Mucosa of stomach (tissue), 1 donor: ENCODE data around the gene PLEKHS1.
A peak's percentile ranks its signal among the peaks of the same experiment; 100 is the strongest.

Experiments
- H3K27me3 ChIP-seq: one replicate; pipeline ENCODE4 v1.7.0; 2013; ENCODE audit warnings: mild to moderate bottlenecking, low read length; ENCODE audit not compliant: control insufficient read depth, insufficient read depth
- H3K36me3 ChIP-seq: one replicate; pipeline ENCODE4 v1.7.0; 2013; ENCODE audit warnings: low read length; ENCODE audit not compliant: control insufficient read depth, insufficient read depth
- H3K4me1 ChIP-seq: one replicate; pipeline ENCODE4 v1.7.0; 2013; ENCODE audit warnings: mild to moderate bottlenecking, low read length; ENCODE audit not compliant: control insufficient read depth, insufficient read depth
- H3K4me3 ChIP-seq: one replicate; pipeline ENCODE4 v1.7.0; 2013; ENCODE audit warnings: low read length
- H3K9ac ChIP-seq: one replicate; pipeline ENCODE4 v1.7.0; 2013; ENCODE audit warnings: mild to moderate bottlenecking, low read length, moderate library complexity
- H3K9me3 ChIP-seq: one replicate; pipeline ENCODE4 v1.7.0; 2013; ENCODE audit warnings: mild to moderate bottlenecking, low read length, moderate library complexity; ENCODE audit not compliant: control insufficient read depth
- donor health status: Pancreatic carcinoma.

PLEKHS1 gene

GRCh38 chr10:113745374-113745773 lies 6.1 kb upstream of the PLEKHS1 start:
- H3K4me1 ChIP-seq, result peaks cover 12% of the 10 kb centered on the region
- no peaks in the 10 kb centered on the region for H3K27me3 ChIP-seq
- H3K9me3 ChIP-seq, result no peaks in the 10 kb centered on the region
- H3K36me3 ChIP-seq, result no peaks in the 10 kb centered on the region
- H3K9ac ChIP-seq, result no peak overlapping the region
- H3K4me3 ChIP-seq, result no peak overlapping the region

DNA sequence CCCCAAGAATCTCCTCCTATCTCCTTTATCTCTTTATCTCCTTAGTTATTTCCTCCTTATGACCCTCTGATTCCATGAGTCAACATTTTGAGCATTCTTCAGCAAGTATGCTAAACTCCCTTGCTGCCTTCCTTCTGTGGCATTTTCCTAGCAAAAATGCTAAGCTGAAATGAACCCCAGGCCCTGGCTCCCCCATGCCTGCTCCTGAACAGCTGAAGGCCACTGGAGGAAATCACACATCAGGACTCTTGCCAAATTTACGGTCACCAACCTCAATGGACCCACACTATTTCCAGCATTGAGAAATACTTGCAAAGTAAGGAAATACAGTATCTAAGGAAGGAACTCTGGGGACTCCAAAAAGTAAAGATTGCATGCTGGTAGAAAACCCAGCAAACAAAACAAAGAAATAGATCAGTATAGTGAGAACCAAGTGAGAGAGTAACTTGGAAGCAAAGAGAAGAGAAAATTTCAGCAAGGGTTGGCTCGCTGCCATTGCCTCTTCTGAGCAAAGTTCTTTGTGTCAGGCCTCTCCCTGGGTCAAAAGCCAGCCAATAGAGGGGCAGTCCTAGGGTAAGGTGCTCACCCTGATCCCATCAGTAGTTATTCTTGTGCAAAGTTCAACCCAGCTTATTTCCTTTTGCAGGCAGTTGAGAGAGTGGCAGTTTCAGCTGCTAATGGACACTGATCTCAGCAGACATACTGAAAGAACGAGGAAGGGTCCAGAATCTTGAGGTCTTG lies 5.1 kb upstream of the PLEKHS1 start:
- Histone ChIP-seq H3K9me3 (no peaks in the 10 kb centered on the region), H3K27me3 (no peaks in the 10 kb centered on the region), H3K36me3 (no peaks in the 10 kb centered on the region), H3K4me1 (peaks cover 22% of the 10 kb centered on the region), H3K9ac (no peak overlapping the region), H3K4me3 (no peak overlapping the region)

GRCh38 chr10:113752553-113752952 lies 1.1 kb downstream of the PLEKHS1 start:
- Histone ChIP-seq H3K36me3 (no peaks in the 10 kb centered on the region), H3K9ac (no peak overlapping the region), H3K4me1 (peaks cover 36% of the 10 kb centered on the region), H3K27me3 (no peaks in the 10 kb centered on the region), H3K4me3 (peak overlapping the region; percentile 14), H3K9me3 (no peaks in the 10 kb centered on the region)

DNA sequence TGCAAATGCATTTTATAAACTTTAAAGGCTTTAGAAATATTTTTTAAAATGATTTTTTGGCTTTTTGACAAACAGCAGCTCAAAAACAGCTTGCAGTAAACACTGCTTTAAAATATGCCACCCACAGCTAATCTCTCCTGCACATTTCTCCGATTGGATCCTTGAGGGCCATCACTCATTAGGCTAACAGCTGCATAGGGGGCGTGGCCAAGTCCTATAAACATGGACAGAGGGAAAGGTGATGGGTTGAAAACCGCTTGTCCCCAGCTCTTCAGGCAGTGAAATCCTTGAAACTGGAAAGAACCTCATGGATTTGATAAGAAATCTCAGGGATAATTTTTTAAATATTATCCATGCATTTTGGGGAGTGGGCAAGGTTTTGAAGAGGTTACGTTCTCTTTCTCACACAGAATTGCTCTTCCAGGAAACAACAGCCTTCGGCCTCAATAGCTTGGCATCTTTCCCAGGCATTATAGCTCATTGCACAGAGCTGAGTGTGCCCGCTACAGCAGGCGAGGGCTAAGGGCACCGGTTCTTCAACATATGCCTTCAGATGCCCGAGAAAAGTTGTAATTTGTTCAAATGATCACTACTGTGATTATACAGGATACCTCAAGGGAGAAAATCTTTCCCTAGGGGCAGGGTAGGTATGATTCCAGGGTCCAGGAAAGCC lies 1.7 kb downstream of the PLEKHS1 start:
- Histone ChIP-seq H3K9ac (no peak overlapping the region), H3K9me3 (no peaks in the 10 kb centered on the region), H3K4me1 (peaks cover 36% of the 10 kb centered on the region), H3K4me3 (no peak overlapping the region), H3K27me3 (no peaks in the 10 kb centered on the region), H3K36me3 (no peaks in the 10 kb centered on the region)

GRCh38 chr10:113754125-113754524 lies 2.6 kb downstream of the PLEKHS1 start:
- Histone ChIP-seq H3K4me1 (peaks cover 36% of the 10 kb centered on the region), H3K4me3 (no peak overlapping the region), H3K9me3 (no peaks in the 10 kb centered on the region), H3K27me3 (no peaks in the 10 kb centered on the region), H3K9ac (no peak overlapping the region), H3K36me3 (no peaks in the 10 kb centered on the region)

DNA sequence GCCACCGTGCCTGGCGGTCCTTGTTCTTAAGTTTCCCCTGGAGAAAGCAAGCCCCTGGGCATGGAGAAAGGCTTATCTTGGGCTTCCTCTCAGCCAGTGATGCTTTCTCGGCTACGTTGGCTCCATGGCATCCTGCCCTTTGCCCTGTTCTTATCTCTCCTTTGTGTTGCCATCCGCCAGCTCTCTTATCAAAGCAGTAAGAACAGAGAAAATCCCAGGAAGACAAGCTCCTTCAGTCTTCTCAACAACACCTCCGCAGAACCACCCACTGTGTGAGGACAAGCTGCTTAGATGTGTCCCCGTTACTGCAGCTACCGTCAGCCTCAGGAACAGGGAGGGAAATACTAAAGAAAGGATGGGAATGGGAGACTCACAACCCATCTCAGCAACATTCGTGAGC lies 3.3 kb downstream of the PLEKHS1 start:
- H3K9me3 ChIP-seq, result no peaks in the 10 kb centered on the region
- H3K27me3 ChIP-seq, result no peaks in the 10 kb centered on the region
- H3K4me3 ChIP-seq, result no peak overlapping the region
- no peaks in the 10 kb centered on the region for H3K36me3 ChIP-seq
- no peak overlapping the region for H3K9ac ChIP-seq
- H3K4me1 ChIP-seq, result peaks cover 36% of the 10 kb centered on the region

- peaks cover 16% of the 10 kb centered on the region for H3K4me1 ChIP-seq
Observed at GRCh38 chr10:113756940-113757543, 5.6 kb downstream of the PLEKHS1 start.

GRCh38 chr10:113762083-113762482 lies 10.6 kb downstream of the PLEKHS1 start:
- H3K9ac ChIP-seq, result no peak overlapping the region
- peaks cover 5% of the 10 kb centered on the region for H3K4me1 ChIP-seq
- H3K9me3 ChIP-seq, result no peaks in the 10 kb centered on the region
- no peak overlapping the region for H3K4me3 ChIP-seq
- no peaks in the 10 kb centered on the region for H3K27me3 ChIP-seq
- no peaks in the 10 kb centered on the region for H3K36me3 ChIP-seq

More at GRCh38 chr10:113756940-113757543, 5.6 kb downstream of the PLEKHS1 start:
- Histone ChIP-seq H3K9me3 (no peaks in the 10 kb centered on the region), H3K27me3 (no peaks in the 10 kb centered on the region), H3K4me3 (no peak overlapping the region), H3K9ac (no peak overlapping the region), H3K36me3 (no peaks in the 10 kb centered on the region)

DNA sequence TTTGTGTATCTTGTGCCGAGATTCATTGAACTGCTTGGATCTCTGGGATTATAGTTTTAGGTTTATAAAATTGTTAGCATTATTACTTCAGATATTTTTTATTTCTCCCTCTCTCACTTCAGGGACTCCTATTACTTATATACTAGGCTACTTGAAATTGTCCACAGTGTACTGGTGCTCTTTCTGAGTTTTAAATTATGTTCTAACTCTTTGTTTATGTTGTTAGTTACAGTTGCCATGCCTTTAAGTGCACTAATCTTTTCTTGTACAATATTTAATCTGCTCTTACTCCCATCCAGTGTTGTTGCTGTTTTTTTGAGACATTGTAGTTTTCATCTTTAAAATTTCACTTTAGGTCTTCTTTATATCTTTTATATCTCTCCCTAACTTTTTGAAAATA lies 13.1 kb downstream of the PLEKHS1 start:
- peaks cover 5% of the 10 kb centered on the region for H3K4me1 ChIP-seq

GRCh38 chr10:113765910-113766309 lies 14.4 kb downstream of the PLEKHS1 start:
- H3K9me3 ChIP-seq, result no peaks in the 10 kb centered on the region
- H3K36me3 ChIP-seq, result no peaks in the 10 kb centered on the region
- H3K27me3 ChIP-seq, result no peaks in the 10 kb centered on the region
- H3K4me1 ChIP-seq, result peaks cover 5% of the 10 kb centered on the region
- H3K9ac ChIP-seq, result peak overlapping the region; percentile 20
- no peak overlapping the region for H3K4me3 ChIP-seq

More for the DNA sequence above, 13.1 kb downstream of the PLEKHS1 start:
- Histone ChIP-seq H3K36me3 (no peaks in the 10 kb centered on the region), H3K27me3 (no peaks in the 10 kb centered on the region), H3K9ac (no peak overlapping the region), H3K9me3 (no peaks in the 10 kb centered on the region), H3K4me3 (no peak overlapping the region)

DNA sequence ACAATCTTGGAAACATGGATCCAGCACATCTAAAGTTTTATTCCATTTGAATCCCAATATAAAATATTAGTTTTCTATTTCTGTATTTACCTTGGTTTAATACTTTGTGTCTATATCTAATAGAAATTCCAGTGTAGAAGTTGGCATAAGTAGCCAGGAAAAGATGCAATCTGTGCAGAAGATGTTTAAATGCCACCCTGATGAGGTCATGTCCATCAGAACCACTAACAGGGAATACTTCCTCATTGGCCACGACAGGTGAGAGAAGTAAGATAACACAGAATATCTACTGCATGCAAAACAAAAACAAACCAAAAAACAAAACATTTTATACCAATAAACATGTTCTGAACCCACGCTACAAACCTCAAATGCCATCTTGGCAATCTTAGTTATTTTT lies 15.7 kb downstream of the PLEKHS1 start:
- H3K36me3 ChIP-seq, result no peaks in the 10 kb centered on the region
- no peak overlapping the region for H3K4me3 ChIP-seq
- peaks cover 5% of the 10 kb centered on the region for H3K4me1 ChIP-seq
- no peaks in the 10 kb centered on the region for H3K27me3 ChIP-seq
- H3K9ac ChIP-seq, result no peak overlapping the region
- no peaks in the 10 kb centered on the region for H3K9me3 ChIP-seq

DNA sequence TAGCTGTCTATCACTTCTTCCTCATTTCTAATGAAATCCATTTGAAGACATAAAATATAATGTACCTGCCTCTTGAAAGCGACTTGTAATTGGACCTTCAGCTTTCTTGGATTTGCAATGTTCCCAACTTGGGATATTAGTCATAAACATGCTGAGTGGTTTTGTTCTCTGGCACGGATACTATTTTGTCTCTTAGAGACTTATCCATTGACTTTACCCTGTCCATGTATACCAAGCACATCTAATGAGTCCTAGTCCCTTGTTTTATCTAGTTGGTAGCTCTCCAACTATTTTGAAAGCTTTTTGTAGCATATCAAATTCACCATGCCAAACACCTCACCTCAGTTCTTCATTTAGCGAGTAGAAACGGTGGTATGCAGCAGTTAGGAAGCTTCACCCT lies 18.9 kb downstream of the PLEKHS1 start:
- no peak overlapping the region for H3K9ac ChIP-seq
- H3K4me3 ChIP-seq, result no peak overlapping the region
- no peaks in the 10 kb centered on the region for H3K36me3 ChIP-seq
- no peaks in the 10 kb centered on the region for H3K9me3 ChIP-seq
- no peaks in the 10 kb centered on the region for H3K27me3 ChIP-seq
- H3K4me1 ChIP-seq, result peaks cover under 1% of the 10 kb centered on the region
